ENCODE measurements around the gene PPP1R9A. TPM values are rescaled to one million over a fixed set of nuclear protein-coding genes. Genes with fewer than 3 reads are reported as not detected.

The PPP1R9A gene
- total RNA-seq, 4 donors from 2014 or later, result 8.2 to 18.1 (median 10.0) TPM

DNA sequence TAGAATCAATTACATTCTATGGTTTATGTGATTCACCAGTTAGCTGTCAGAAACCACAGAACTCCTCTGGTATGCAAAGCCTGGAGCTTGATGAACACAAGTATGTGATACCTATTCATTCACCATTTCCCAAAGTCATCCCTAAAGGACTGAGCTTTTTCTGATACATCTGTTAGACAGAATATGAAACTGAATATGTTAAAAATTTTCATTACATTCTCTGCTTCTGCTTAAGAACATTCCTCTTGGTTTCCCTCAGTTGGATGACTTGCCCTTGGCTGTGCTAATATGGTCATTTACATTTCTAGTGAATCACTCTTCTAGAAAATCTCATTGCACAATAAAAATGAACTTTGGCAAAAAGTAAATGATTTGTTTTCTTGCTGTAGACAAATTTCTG lies 427.7 kb downstream of the PPP1R9A start:
- TF ChIP-seq CTCF (IDR thresholded peaks at IDR 0.05; ENCODE audit: low read depth), result no peak

GRCh38 chr7:95338832-95339231 lies 431.4 kb downstream of the PPP1R9A start:
- TF ChIP-seq CTCF (IDR thresholded peaks at IDR 0.05; ENCODE audit: low read depth), result no peak

DNA sequence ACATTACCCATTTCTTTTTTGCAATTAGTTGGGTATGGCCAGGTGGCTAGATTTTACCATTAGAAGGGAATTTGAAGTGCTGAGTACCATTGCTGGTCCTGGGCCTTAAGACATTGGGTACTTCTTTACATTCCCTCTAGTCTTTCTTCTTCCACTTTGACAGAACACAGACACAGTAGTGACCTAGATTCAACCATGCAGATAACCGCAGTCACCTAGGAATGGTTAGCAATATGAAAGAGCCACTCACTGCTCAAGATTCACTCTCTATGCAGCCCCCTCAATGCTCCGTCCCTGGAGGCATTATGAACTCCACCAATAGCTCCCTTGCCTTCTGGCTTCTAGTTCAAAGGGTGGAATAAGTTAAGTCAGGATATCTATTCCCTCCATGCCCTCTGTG lies 433.1 kb downstream of the PPP1R9A start:
- TF ChIP-seq CTCF (IDR thresholded peaks at IDR 0.05; ENCODE audit: low read depth), result no peak

GRCh38 chr7:95342029-95342428 lies 434.6 kb downstream of the PPP1R9A start:
- no peak for TF ChIP-seq CTCF (IDR thresholded peaks at IDR 0.05; ENCODE audit: low read depth)

GRCh38 chr7:95342642-95343307 lies 435.4 kb downstream of the PPP1R9A start:
- no peak for TF ChIP-seq CTCF (IDR thresholded peaks at IDR 0.05; ENCODE audit: low read depth)

Small RNAs within 50 kb of the gene (small RNA-seq; reads per million reads assigned to genes)
- not detected for gene AC002429.1
- gene HINT1P2, result not detected
- not detected for gene RNU4-16P
